ENCODE measurements around the gene DBP.
"Not testable (repeated sequence)": the region's sequence is repeated elsewhere in the genome, so short reads cannot be mapped to it uniquely, and the experiment has no call there.

The DBP gene, protein sequence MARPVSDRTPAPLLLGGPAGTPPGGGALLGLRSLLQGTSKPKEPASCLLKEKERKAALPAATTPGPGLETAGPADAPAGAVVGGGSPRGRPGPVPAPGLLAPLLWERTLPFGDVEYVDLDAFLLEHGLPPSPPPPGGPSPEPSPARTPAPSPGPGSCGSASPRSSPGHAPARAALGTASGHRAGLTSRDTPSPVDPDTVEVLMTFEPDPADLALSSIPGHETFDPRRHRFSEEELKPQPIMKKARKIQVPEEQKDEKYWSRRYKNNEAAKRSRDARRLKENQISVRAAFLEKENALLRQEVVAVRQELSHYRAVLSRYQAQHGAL

GRCh38 chr19:48636859-48637448 is at the start of gene DBP:
TSS of gene DBP (minus strand) at chr19:48637379. CDS start at chr19:48636994, 385 bp downstream.
- DNase-seq: no peak

GRCh38 chr19:48686637-48687036 is 49.5 kb upstream of the DBP start:
- DNase-seq: not testable (repeated sequence)

- DNase-seq: no peak
Observed at GRCh38 chr19:48686088-48686487, 48.9 kb upstream of the DBP start.

GRCh38 chr19:48685583-48685982 is 48.4 kb upstream of the DBP start:
- DNase-seq: no peak

GRCh38 chr19:48683349-48683748 is 46.2 kb upstream of the DBP start:
- DNase-seq: no peak

GRCh38 chr19:48681127-48681470 is 43.9 kb upstream of the DBP start:
- DNase-seq: no peak

DNA sequence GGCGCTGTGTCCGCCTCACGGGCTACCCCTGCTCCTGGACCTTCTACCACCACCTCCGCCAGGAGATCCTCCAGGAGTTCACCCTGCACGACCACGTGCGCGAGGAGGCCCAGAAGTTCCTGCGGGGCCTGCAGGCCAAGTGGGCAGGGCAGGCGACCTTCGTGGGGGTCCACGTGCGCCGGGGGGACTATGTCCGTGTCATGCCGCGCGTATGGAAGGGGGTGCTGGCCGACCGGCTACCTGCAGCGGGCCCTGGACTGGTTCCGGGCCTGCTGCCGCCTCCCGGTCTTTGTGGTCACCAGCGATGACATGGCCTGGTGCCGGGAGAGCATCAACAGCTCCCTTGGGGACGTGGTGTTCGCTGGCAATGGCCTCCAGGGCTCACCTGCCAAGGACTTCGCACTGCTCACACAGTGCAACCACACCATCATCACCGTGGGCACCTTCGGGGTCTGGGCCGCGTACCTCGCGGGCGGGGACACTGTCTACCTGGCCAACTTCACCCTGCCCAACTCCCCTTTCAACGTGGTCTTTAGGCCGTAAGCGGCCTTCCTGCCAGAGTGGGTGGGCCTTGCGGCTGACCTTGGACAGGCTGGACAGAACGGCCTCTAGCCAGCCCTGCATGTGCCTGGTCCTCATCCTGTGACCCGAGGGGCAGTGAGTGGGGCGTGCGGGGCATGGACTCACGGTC is 43.4 kb upstream of the DBP start:
- DNase-seq: no peak

GRCh38 chr19:48680006-48680405 is 42.8 kb upstream of the DBP start:
- DNase-seq: not testable (repeated sequence)

GRCh38 chr19:48678201-48678600 is 41.0 kb upstream of the DBP start:
- no peak for DNase-seq

DNA sequence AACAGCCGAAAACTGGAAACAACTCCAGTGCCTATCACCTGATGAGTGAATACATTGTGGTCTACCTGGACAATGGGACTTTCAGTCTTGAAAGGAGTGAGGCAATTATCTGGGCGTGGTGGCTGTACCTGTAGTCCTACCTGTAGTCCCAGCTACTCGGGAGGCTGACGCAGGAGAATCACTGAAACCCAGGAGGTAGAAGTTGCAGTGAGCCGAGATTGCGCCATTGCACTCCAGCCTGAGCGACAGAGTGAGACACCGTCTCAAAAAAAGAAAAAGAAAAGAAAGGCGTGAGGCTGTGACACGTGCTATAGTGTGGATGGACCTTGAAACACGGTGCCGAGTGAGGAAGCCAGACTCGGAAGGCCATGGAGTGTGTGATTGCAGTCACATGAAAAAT is 39.7 kb upstream of the DBP start:
- no peak for DNase-seq

GRCh38 chr19:48676487-48676886 is 39.3 kb upstream of the DBP start:
- DNase-seq: no peak

- DNase-seq: no peak
Observed at GRCh38 chr19:48674921-48675824, 38.0 kb upstream of the DBP start.

GRCh38 chr19:48674216-48674809 is 37.1 kb upstream of the DBP start:
- no peak for DNase-seq

- no peak for DNase-seq
Observed at GRCh38 chr19:48673436-48674100, 36.4 kb upstream of the DBP start.

GRCh38 chr19:48672994-48673393 is 35.8 kb upstream of the DBP start, which contains the start of gene NTN5:
TSS of gene NTN5 (minus strand) at chr19:48673017. CDS start at chr19:48670986, 2,031 bp downstream.
- no peak for DNase-seq

- no peak for DNase-seq
Observed at GRCh38 chr19:48671446-48671995, 34.3 kb upstream of the DBP start.

GRCh38 chr19:48670699-48671445 is 33.7 kb upstream of the DBP start:
- no peak for DNase-seq

GRCh38 chr19:48669903-48670668 is 32.9 kb upstream of the DBP start:
- DNase-seq: no peak

DNA sequence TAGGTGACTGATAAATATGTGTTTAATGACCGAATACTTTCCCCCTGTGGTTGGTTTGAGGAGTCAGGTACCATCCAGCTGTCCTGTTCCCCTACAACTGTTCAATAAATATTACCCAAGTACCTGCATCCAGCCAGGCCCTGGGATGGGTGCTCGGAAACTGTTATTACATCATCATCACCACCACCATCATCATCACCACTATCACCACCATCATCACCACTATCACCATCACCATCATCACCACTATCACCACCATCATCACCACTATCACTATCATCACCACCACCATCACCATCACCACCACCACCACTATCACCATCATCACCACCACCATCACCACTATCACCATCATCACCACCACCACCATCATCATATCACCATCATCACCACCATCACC is 31.6 kb upstream of the DBP start:
- DNase-seq: no peak

DNA sequence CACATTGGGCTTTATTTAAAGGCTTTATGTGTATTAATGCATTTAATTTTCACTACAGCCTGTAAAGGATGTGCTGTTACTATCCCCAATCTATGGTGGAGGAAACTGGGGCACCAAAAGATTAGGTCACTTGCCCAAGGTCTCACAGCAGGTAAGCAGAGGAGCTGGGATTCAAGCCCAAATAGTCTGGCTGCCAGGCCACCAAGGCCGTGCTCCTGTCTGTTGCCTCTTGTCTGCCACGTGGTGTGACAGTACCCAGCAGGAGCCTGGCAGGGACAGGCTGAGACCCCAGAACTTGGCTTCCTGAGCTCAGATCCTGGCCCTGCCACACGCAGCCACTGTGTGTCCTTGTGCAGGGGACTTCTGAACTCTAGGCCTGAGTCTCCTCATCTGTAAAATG is 31.2 kb upstream of the DBP start:
- DNase-seq: no peak
